BLaER1 treated with 17β-estradiol and CSF1 and Interleukin-3, amounts not matched to agents 10 nM and 100 nM (cell line): Measurements from ENCODE around the gene PAK2.
"Not testable (repeated sequence)": the region's sequence is repeated elsewhere in the genome, so short reads cannot be mapped to it uniquely, and the experiment has no call there.

ENCODE experiments used
- H3K27ac ChIP-seq, 11 experiments: shearing (Covaris generic); formaldehyde crosslinking; 2 replicates each; pipeline ENCODE4 v1.8.1; 2022
- H3K27me3 ChIP-seq, 11 experiments: shearing (Covaris generic); formaldehyde crosslinking; 2 replicates each; pipeline ENCODE4 v1.8.1; 2022
- H3K36me3 ChIP-seq, 11 experiments: shearing (Covaris generic); formaldehyde crosslinking; 2 replicates each; pipeline ENCODE4 v1.8.1; 2022
- H3K4me1 ChIP-seq, 10 experiments: shearing (Covaris generic); formaldehyde crosslinking; 2 replicates each; pipeline ENCODE4 v1.8.1; 2022
- H3K4me2 ChIP-seq, 11 experiments: shearing (Covaris generic); formaldehyde crosslinking; 2 replicates each; pipeline ENCODE4 v1.8.1; 2022
- H3K4me3 ChIP-seq, 10 experiments: shearing (Covaris generic); formaldehyde crosslinking; 2 replicates each; pipeline ENCODE4 v1.8.1; 2022
- H3K9ac ChIP-seq, 11 experiments: shearing (Covaris generic); formaldehyde crosslinking; 2 replicates each; pipeline ENCODE4 v1.8.1; 2022
- H3K9me3 ChIP-seq, 11 experiments: shearing (Covaris generic); formaldehyde crosslinking; replicated peaks in 1 of 11; 2 replicates each; pipeline ENCODE4 v1.8.1; 2022
- H4K20me1 ChIP-seq, 11 experiments: shearing (Covaris generic); formaldehyde crosslinking; 2 replicates each; pipeline ENCODE4 v1.8.1; 2022
- Cebpa-rat ChIP-seq, 11 experiments: shearing (Covaris generic); IDR thresholded peaks; 2 replicates each; pipeline ENCODE4 v1.8.1; 2022

The PAK2 gene

DNA sequence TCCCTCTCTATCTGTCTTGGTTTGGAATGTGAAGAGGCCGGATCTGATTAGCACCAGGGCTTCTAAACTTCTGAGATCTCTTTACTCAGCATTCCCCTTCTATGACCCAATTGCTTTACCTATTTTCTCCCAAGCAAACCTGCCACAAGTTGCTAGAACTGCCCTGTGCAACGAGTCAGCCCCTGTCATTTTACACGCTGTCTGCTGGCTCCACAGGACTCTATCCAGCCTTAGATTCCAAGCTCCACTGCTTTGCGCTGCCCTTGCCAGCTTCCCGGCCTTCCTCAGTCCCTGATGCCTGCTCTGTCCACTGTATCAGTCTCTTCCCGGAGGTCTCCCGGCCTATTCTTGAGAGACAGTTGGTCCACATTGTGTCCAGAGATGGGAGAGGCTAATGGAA is 39.9 kb upstream of the PAK2 start:
- Histone ChIP-seq H3K27me3 (no peaks in the 10 kb centered on the region), H4K20me1 (no peaks in the 10 kb centered on the region), H3K4me3 (no peak overlapping the region), H3K9ac (no peak overlapping the region), H3K9me3 (peaks cover 0 to 15% (median 6%) of the 10 kb centered on the region in 11 experiments; a peak in 5 of 22 replicates), H3K4me2 (no peak overlapping the region), H3K36me3 (no peaks in the 10 kb centered on the region; a peak in 1 of 22 replicates), H3K4me1 (peaks cover 0 to 16% (median 6%) of the 10 kb centered on the region in 10 experiments; a peak in 7 of 20 replicates), H3K27ac (no peak overlapping the region)
- no peak for TF ChIP-seq Cebpa-rat (IDR thresholded peaks at IDR 0.05)

DNA sequence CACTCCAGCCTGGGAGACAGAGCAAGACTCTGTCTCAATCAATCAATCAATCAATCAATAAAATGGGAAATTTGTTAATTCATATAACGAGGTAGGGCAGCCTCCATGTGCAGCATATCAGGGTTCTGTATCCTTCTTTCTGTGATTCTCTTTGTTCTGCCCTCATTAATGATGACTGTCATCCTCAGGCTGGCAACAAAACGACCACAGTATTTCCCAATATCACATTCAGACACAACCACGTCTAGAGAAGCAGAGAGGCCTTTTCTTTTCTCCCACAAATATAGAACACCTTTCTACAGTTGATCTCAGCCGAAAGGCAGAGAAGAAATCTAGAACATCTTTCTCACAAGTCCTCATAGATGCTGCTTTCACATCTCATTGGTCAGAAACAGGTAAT is 38.9 kb upstream of the PAK2 start:
- H3K4me1 ChIP-seq, result peaks cover 0 to 12% (median 6%) of the 10 kb centered on the region in 10 experiments; a peak in 11 of 20 replicates

DNA sequence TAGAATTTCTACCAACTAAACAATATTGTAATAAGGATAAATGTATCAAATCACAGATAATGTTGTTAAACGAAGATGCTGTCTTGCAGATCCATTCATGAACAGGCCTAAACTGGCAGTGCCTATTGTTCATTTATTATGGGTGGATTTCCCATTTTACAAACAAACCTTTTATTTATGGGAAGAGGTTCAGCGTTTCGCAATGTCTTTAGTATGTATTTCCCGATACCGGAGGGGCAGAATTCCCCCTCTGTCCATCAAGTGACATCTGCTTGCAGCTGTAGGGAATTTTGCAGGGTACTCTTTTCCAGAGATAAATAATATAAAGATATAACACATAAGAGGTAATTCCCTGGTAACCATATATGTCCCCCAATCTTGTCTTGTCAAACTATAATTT is 33.3 kb upstream of the PAK2 start:
- Histone ChIP-seq H3K4me1 (peaks cover 7 to 41% (median 11%) of the 10 kb centered on the region in 10 experiments), H4K20me1 (peaks cover 0 to 3% (median 0%) of the 10 kb centered on the region in 11 experiments; a peak in 1 of 22 replicates), H3K9me3 (no peaks in the 10 kb centered on the region), H3K9ac (0 out of 22 replicates have a peak overlapping the region, but pooled peaks of 1 of the 11 experiments have one; percentile 19), H3K4me2 (peak overlapping the region in 3 of 11 experiments; percentile 8 to 72 (median 54); a peak in 5 of 22 replicates), H3K36me3 (peaks cover 0 to 17% (median 0%) of the 10 kb centered on the region in 11 experiments; a peak in 2 of 22 replicates), H3K27me3 (no peaks in the 10 kb centered on the region), H3K4me3 (no peak overlapping the region), H3K27ac (no peak overlapping the region)
- 0 out of 22 replicates have a peak, but pooled peaks of 1 of the 11 experiments have one; percentile 17 for TF ChIP-seq Cebpa-rat (IDR thresholded peaks at IDR 0.05)

More for the DNA sequence above, 38.9 kb upstream of the PAK2 start:
- no peak for TF ChIP-seq Cebpa-rat (IDR thresholded peaks at IDR 0.05)
- Histone ChIP-seq H3K4me2 (peak overlapping the region in 1 of 11 experiments; percentile 0; a peak in 1 of 22 replicates), H3K9me3 (peaks cover 0 to 15% (median 6%) of the 10 kb centered on the region in 11 experiments; a peak in 5 of 22 replicates), H3K9ac (no peak overlapping the region), H3K27me3 (no peaks in the 10 kb centered on the region), H3K36me3 (no peaks in the 10 kb centered on the region; a peak in 2 of 22 replicates), H4K20me1 (no peaks in the 10 kb centered on the region), H3K4me3 (no peak overlapping the region), H3K27ac (no peak overlapping the region)

DNA sequence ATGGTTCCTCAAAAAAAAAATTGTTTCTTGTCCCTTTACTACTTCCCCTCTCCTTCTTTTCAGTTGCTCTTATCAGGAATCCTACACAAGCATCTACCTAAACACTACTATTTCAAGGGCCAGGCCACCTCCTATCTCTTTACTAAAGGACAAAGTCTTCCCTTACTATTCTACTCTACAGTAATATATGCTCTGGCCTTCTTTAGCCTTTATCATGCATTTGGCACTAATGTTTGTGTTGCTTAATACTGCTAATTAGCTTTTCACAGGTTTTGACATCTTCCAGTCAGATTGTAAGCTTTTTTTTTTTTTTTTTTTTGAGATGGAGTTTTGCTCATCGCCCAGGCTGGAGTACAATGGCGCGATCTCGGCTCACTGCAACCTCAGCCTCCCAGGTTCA is 32.9 kb upstream of the PAK2 start:
- H3K9me3 ChIP-seq, result no peaks in the 10 kb centered on the region
- no peak overlapping the region for H3K27ac ChIP-seq
- peak overlapping the region in 3 of 11 experiments; percentile 8 to 72 (median 54); a peak in 5 of 22 replicates for H3K4me2 ChIP-seq
- no peak for TF ChIP-seq Cebpa-rat (IDR thresholded peaks at IDR 0.05)
- peaks cover 0 to 3% (median 0%) of the 10 kb centered on the region in 11 experiments; a peak in 1 of 22 replicates for H4K20me1 ChIP-seq
- no peaks in the 10 kb centered on the region for H3K27me3 ChIP-seq
- peaks cover 10 to 43% (median 14%) of the 10 kb centered on the region in 10 experiments for H3K4me1 ChIP-seq
- H3K9ac ChIP-seq, result 0 out of 22 replicates have a peak overlapping the region, but pooled peaks of 1 of the 11 experiments have one; percentile 19
- no peak overlapping the region for H3K4me3 ChIP-seq
- peaks cover 0 to 17% (median 0%) of the 10 kb centered on the region in 11 experiments; a peak in 2 of 22 replicates for H3K36me3 ChIP-seq

DNA sequence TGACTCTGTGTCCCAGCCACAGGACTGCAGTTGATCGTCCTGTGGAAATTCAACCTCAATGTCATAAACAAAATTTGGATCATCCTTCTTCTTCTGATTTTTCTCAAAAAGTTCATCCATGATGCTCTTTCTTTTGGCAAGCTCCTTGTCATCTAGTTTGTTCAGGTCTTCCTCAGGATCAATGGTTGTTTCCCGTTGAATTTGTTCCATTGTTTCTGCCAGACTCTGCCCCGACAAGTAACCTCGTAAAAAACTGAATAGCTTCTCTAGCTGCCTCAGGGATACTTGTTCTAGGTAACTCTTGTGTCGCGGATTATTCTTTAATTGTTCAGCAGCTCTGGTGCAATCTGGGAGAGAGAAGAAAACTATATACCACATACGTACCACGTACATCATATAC is 32.1 kb upstream of the PAK2 start:
- Histone ChIP-seq H3K4me1 (peaks cover 10 to 43% (median 15%) of the 10 kb centered on the region in 10 experiments), H3K27ac (no peak overlapping the region), H4K20me1 (peaks cover 0 to 3% (median 0%) of the 10 kb centered on the region in 11 experiments; a peak in 1 of 22 replicates), H3K4me3 (no peak overlapping the region), H3K9me3 (no peaks in the 10 kb centered on the region), H3K9ac (no peak overlapping the region), H3K27me3 (no peaks in the 10 kb centered on the region), H3K36me3 (peaks cover 0 to 17% (median 0%) of the 10 kb centered on the region in 11 experiments; a peak in 2 of 22 replicates), H3K4me2 (no peak overlapping the region)
- TF ChIP-seq Cebpa-rat (IDR thresholded peaks at IDR 0.05), result no peak

DNA sequence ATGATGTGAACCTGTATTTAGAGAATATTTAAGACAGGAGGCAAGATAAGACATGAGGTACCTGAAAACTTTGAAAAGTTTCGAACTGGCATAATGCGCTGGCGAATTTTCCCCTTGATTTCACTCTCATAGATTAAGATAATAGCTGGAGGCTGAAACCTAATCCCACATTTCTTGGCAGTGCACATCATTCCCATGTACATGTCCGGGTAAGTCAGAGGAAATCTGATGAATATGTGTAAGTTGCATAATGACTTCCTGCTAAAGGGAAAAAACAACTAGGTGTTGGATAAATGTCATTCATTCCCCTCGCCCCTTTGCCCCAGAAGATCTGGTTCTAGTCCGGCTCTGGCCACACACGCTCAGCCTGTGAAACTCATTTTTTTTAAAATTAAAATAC is 31.2 kb upstream of the PAK2 start:
- Histone ChIP-seq H3K27ac (no peak overlapping the region), H4K20me1 (peaks cover 0 to 3% (median 0%) of the 10 kb centered on the region in 11 experiments; a peak in 2 of 22 replicates), H3K4me1 (peaks cover 16 to 48% (median 22%) of the 10 kb centered on the region in 10 experiments), H3K9me3 (no peaks in the 10 kb centered on the region), H3K27me3 (no peaks in the 10 kb centered on the region), H3K9ac (no peak overlapping the region), H3K4me2 (no peak overlapping the region), H3K4me3 (no peak overlapping the region), H3K36me3 (peaks cover 0 to 17% (median 0%) of the 10 kb centered on the region in 11 experiments; a peak in 2 of 22 replicates)
- TF ChIP-seq Cebpa-rat (IDR thresholded peaks at IDR 0.05), result no peak

DNA sequence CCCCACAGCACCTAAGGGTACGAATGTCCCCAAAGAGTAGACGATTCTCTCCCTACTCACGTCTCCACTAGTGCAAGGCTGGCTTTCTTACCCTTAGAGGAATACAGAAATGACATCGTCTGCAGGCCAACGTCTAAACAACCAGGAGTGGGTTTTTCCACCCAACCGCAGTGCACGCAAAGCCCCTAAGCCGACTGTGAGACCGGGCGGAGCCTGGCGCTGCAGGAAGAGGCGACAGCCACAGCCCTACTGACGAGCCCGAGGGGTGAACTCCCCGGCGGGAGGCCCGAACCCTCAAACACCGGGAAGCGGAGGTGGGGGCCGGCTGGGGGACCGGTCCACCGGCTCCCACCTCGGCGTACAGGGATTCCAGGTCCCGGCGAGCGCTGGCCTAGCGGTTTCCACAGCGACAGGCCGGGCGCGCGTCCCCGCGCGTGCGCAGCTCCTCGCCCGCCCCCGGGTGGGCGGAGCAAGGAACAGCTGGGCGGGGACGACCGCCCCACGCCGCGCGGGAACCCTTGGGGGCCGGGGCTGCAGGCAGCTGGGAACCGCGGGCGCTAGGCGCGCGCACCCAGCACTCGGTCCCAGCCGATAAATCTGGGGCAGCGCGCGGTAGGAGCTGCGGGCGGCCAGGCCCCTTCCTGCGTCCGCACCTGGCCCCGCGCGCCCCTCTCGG is 27.7 kb upstream of the PAK2 start, which contains the start of the genes CEP19 and PIGX:
Gene CEP19 (minus strand): TSS at position 413 of the 676 bp plus-strand sequence. CDS start 3,593 bp downstream, outside the sequence.
Gene PIGX (plus strand): TSS at position 540 of the 676 bp plus-strand sequence.
- H3K4me1 ChIP-seq, result peaks cover 21 to 53% (median 27%) of the 10 kb centered on the region in 10 experiments
- no peaks in the 10 kb centered on the region for H3K27me3 ChIP-seq
- H3K4me3 ChIP-seq, result peak within 1 kb of the TSS; percentile 79 to 92 (median 82)
- H4K20me1 ChIP-seq, result peaks cover 0 to 7% (median 0%) of the 10 kb centered on the region in 11 experiments; a peak in 2 of 22 replicates
- peak within 1 kb of the TSS; percentile 69 to 92 (median 87); a peak in 21 of 22 replicates for H3K27ac ChIP-seq
- H3K9ac ChIP-seq, result peak within 1 kb of the TSS; percentile 83 to 94 (median 89)
- peaks cover 0 to 17% (median 0%) of the 10 kb centered on the region in 11 experiments; a peak in 6 of 22 replicates for H3K36me3 ChIP-seq
- TF ChIP-seq Cebpa-rat (IDR thresholded peaks at IDR 0.05), result no peak
- peak within 1 kb of the TSS; percentile 73 to 95 (median 85) for H3K4me2 ChIP-seq
- H3K9me3 ChIP-seq, result no peaks in the 10 kb centered on the region

DNA sequence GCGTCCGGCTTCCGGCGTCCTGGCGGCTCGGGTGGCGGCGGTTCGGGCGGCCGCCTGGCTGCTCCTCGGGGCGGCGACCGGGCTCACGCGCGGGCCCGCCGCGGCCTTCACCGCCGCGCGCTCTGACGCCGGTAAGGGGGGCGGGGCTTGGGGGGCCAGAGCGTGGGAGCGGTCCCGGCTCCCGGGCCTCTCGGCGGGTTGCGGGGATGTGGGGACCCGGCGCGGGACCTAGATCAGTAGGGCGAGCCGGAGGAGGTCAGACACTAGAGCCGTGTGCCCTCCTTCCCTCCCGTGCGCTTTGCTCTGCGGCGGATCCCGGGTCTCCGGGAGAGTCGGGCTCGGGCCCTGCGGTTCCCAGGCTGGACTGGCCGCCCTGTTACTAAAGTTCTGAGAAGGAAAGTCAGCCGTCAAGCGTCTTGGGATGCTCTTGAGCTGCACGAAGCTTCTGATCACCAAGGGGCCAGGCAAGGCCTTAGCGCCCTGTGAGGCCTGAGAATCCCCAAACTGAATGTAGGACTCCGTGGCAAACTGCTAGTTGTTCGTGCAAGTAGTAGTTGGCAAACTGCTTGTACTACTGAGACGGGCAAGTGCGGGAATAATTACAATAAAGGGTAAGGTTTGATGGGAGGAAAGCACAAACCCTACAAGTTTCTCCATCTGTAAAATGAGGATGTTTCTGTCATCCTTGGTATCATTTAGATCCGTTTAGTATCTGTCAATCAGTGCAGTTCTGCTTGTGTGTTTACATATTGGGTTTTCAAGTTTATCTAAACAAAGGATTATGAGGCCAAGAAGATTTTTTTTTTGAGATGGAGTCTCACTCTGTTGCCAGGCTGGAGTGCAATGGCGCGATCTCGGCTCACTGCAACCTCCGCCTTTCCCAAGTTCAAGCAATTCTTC is 26.9 kb upstream of the PAK2 start:
- H4K20me1 ChIP-seq, result peaks cover 0 to 7% (median 0%) of the 10 kb centered on the region in 11 experiments; a peak in 2 of 22 replicates
- peaks cover 21 to 51% (median 27%) of the 10 kb centered on the region in 10 experiments for H3K4me1 ChIP-seq
- no peaks in the 10 kb centered on the region for H3K9me3 ChIP-seq
- peak overlapping the region; percentile 73 to 95 (median 85) for H3K4me2 ChIP-seq
- no peak for TF ChIP-seq Cebpa-rat (IDR thresholded peaks at IDR 0.05)
- peaks cover under 1 to 16% (median 5%) of the 10 kb centered on the region in 11 experiments; a peak in 11 of 22 replicates for H3K36me3 ChIP-seq
- H3K27me3 ChIP-seq, result no peaks in the 10 kb centered on the region
- peak overlapping the region; percentile 79 to 92 (median 82) for H3K4me3 ChIP-seq
- H3K9ac ChIP-seq, result peak overlapping the region; percentile 83 to 94 (median 89)
- peak overlapping the region; percentile 69 to 92 (median 87); a peak in 21 of 22 replicates for H3K27ac ChIP-seq

DNA sequence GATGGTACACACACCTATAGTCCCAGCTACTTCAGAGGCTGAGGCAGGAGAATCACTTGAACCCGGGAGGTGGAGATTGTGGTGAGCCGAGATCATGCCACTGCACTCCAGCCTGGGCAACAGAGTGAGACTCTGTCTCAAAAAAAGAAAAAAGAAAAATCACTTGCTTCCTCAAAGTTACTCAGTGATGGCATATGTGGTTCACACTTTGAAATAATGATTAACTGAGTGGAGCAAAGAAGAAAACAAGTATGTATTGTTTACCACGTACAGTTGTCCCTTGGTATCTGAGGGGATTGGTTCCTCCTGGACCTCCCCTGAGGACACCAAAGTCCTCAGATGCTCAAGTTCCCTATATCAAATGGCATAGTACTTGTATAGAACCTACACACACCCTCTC is 22.5 kb upstream of the PAK2 start:
- H3K27me3 ChIP-seq, H4K20me1 ChIP-seq, H3K4me2 ChIP-seq, H3K9ac ChIP-seq, H3K27ac ChIP-seq, H3K4me3 ChIP-seq: not testable (repeated sequence)
- peaks cover 31 to 54% (median 44%) of the 10 kb centered on the region in 11 experiments for H3K36me3 ChIP-seq
- H3K9me3 ChIP-seq, result peaks cover 21 to 35% (median 26%) of the 10 kb centered on the region in 11 experiments
- peaks cover 10 to 25% (median 13%) of the 10 kb centered on the region in 10 experiments for H3K4me1 ChIP-seq
